ENCODE results near the gene SURF1.
"Not testable (repeated sequence)": the region's sequence is repeated elsewhere in the genome, so short reads cannot be mapped to it uniquely, and the experiment has no call there.

Gene SURF1

DNA sequence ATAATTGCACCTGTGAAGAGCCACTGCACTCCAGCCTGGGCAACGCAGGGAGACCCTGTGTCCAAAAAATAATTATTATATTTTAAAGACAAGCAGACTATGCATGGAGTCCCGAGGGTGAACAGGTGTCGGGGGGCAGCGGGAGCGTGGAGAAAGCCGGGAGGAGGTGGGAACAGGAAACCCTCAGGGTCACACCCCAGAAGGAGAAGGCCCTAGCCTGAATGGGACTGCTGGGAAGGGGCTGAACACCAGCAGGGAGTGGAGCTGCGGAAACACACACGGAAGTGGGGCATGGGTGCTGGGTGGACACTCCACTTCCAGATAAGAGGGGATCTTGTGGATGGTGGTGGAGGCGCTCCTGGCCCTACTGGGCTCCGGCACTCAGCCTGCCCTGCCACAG, 33.1 kb downstream of the SURF1 start:
- no peak for DNase-seq (ENCODE audit: low read depth in 2 of 2)

DNA sequence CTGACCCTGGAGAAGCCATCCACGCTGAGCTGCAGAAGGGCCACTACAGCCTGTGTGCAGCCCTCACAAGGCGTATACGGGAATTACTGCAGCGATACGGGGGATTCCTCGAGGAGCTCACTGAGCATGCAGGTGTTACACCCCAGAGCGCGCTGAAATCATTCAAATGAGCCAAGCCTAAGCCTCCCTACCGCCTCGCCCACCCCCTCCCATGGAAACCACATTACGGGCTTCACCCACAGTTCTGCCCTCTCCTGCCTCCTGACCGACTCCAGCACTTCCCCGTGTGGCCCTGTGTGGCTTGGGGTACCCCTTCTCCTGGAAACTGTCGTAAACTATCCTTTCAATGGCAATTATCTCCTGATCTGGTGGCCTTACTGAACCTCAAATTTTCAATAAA, 33.6 kb downstream of the SURF1 start:
- DNase-seq (ENCODE audit: low read depth in 2 of 2), result no peak

DNA sequence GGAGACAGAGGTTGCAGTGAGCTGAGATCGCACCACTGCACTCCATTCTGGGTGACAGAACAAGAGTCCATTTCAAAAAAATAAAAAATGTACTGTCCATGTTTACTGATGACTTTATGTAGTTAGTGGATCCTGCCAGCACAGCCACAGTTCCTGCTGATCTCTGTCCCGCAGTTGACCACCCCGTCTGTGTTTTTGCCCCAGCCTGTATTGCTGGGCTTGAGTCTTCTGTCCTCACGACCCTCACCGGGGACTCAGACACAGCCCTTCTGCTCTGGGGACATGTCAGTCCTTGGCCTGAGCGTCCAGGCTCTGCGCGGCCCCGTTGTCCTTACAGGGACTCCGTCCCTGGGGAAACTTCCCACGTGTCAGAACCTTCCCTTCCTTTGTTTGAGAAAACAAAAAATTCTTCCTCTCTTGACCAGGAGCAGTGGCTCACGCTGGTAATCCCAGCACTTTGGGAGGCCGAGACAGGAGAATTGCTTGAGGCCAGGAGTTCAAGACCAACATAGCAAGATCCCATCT, 34.8 kb downstream of the SURF1 start:
- DNase-seq (ENCODE audit: low read depth in 2 of 2), result no peak

- DNase-seq (ENCODE audit: low read depth in 2 of 2), result no peak
Measured at GRCh38 chr9:133320421-133320881, 35.8 kb downstream of the SURF1 start.

DNA sequence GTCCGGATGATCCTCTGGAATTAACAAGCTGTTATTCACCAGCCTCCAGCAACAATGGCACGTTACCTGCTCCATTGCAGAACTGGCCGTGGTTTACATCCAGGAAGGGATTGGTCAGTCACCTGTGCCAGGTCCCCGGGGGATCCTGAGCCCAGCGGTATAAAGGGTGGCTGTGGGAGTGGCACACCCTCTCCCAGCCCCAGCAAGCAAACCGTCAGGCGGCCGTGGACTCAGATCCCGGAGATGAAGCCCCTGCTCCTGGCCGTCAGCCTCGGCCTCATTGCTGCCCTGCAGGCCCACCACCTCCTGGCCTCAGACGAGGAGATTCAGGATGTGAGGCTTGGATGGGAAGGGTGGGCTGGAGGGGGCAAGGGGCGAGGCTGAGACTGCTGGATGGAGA, 38.7 kb downstream of the SURF1 start:
- DNase-seq (ENCODE audit: low read depth in 2 of 2), result not testable (repeated sequence)

GRCh38 chr9:133315997-133316396, 40.3 kb downstream of the SURF1 start:
- DNase-seq (ENCODE audit: low read depth in 2 of 2), result no peak

- DNase-seq (ENCODE audit: low read depth in 2 of 2), result no peak
Measured at GRCh38 chr9:133309608-133310007, 46.7 kb downstream of the SURF1 start.

GRCh38 chr9:133307301-133307700, 49.0 kb downstream of the SURF1 start:
- no peak for DNase-seq (ENCODE audit: low read depth in 2 of 2)

DNA sequence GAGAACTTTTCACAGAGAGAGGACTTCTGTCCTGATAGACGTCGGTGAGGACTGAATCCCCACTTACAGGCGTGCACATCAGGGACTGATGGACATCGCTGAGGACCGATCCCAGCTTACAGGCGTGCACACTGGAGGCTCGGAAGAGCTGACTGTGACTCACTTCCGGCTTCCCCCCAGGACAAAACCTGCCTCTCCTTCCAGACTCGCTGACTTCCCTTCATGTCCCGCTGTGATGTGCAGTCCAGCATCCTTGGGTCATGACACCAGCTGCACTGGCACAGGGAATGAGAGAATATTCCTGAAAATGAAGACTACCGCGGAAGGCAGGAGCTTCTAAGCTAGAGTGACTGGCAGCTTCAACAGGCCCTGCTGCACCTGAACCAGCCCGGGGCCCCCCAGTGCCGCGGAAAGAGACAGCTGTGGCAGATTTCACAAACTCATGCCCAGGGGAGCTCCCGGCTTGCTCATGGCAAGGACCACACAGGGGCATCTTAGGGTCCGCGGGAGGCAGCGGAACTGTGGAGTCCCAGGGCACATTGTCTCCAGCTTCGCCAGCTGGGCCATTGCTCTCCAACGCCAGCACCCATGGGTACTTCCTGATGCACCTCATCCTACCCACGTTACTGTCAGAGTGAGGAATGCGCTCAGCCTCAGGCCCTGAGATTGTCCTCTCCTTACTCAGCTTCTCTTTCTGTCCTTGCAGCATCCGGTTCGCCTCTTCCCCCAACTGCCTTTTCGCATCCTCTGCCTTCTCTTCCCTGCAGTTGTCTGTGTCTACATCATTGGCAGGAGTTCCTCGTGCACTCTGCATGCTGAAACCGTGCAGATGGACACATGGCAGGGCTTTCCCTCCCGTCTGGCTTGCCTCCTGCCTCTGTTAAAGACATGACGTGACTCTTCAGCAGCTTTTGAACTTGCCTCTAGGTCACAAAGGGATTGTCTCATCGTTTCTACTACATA, 49.8 kb downstream of the SURF1 start:
- DNase-seq (ENCODE audit: low read depth in 2 of 2), result no peak

DNA sequence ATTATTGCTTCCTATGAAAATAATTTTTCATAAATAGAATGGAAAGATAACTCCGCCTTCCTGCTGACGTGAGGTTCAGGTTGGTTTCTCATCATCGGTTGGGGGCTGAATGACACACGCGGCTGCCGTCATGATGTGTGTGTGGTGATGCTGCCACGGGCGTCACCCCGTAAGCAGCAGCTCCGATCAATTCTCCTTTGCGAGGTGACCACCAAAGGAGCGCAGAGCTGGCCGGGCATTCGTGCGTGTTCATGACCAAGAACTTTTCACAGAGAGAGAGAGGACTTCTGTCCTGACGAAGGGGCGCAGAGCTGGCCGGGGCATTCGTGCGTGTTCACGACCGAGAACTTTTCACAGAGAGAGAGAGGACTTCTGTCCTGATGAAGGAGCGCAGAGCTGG, 50.6 kb downstream of the SURF1 start:
- no peak for DNase-seq (ENCODE audit: low read depth in 2 of 2)

- DNase-seq (ENCODE audit: low read depth in 2 of 2), result no peak
Measured at GRCh38 chr9:133304477-133305377, 51.6 kb downstream of the SURF1 start.

DNA sequence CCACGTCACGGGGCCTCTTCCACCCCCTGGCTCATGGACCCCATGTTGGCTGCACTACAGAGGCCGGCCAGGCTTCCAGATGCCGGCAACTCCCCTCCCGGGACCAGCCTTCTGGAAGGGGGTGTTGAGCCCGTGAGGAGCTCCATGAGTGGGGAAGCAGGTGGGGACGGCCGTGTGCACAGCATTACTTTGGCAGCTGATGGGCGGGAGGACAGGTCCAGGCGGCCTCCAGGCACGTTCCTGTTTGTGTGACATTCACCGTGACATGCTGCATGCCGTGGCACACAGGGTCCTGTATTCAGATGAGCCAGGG, 52.2 kb downstream of the SURF1 start:
- no peak for DNase-seq (ENCODE audit: low read depth in 2 of 2)

GRCh38 chr9:133303266-133304157, 52.8 kb downstream of the SURF1 start:
- DNase-seq (ENCODE audit: low read depth in 2 of 2), result no peak
